ENCODE data around the gene GPR45. TPM values are rescaled to one million over a fixed set of nuclear protein-coding genes. Genes with fewer than 3 reads are reported as not detected.

Gene GPR45
- total and polyA plus RNA-seq, 2 donors (not counting 3 experiments of a cell fraction or from before 2014, with no cell fraction given) = not detected

DNA sequence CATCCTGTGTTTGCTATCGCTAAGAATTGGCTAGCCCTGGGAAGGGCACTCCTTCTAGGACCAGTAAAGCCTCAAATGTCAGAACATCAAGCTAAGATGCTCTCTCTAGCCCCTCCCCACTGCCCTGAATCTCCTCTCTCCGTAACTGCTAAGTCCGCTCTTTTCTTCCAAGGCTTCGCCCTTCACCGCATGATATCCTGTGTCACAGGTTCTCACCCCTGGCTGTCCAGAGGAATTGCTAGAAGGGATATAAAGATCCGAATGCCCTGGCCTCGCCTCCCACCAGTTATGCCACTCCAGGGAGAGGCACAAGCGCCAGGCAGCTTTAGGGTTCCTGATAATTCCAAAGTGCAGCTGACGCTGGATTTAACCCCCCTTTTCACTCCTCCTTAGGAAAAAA, 17.1 kb upstream of the GPR45 start:
- Histone ChIP-seq H3K79me2 (ENCODE audit: control insufficient read depth, insufficient read depth, low read length) (no peaks in the 10 kb centered on the region), H4K20me1 (replicated peaks; ENCODE audit: control insufficient read depth, extremely low read depth, insufficient read depth, low read length) (no peaks in the 10 kb centered on the region), H3K27ac (ENCODE audit: insufficient read depth, low read depth, low read length) (no peak overlapping the region), H3K4me3 (replicated peaks in 1 of 3; ENCODE audit: insufficient read depth in 1 of 3, low read depth in 1 of 3, low read length in 3 of 3) (no peak overlapping the region), H3K4me2 (ENCODE audit: insufficient read depth, low read length) (no peak overlapping the region), H3K9me3 (replicated peaks; ENCODE audit: control insufficient read depth, insufficient read depth, low read length) (no peaks in the 10 kb centered on the region), H3K4me1 (ENCODE audit: control insufficient read depth, extremely low read depth, insufficient read depth, low read length) (no peaks in the 10 kb centered on the region), H3K36me3 (ENCODE audit: control insufficient read depth in 2 of 2, extremely low read depth in 1 of 2, insufficient read depth in 2 of 2, low read length in 2 of 2) (no peaks in the 10 kb centered on the region), H3K27me3 (ENCODE audit: control insufficient read depth in 2 of 2, insufficient read depth in 2 of 2, low read length in 2 of 2) (peaks cover 3 to 6% of the 10 kb centered on the region in 2 experiments), H2AFZ (ENCODE audit: low read depth, low read length) (no peak overlapping the region), H3K9ac (replicated peaks; ENCODE audit: extremely low read depth, insufficient read depth, low read length) (no peak overlapping the region), H3K9me1 (replicated peaks; ENCODE audit: control insufficient read depth, extremely low read depth, insufficient read depth, low read length) (no peaks in the 10 kb centered on the region)
- intact Hi-C loops (cut with micrococcal nuclease) (no loop called here), dilution Hi-C loops (cut with MboI; ENCODE audit: extremely low pct_ligation_motif_present, low sequenced_read_pairs) (no loop called here)
- TF ChIP-seq POLR2A (IDR thresholded peaks at IDR 0.05; ENCODE audit: low read depth, low read length) (no peak), GATA2 (IDR thresholded peaks at IDR 0.05; ENCODE audit: insufficient read depth, insufficient read length, low read depth, low read length) (no peak), MAX (IDR thresholded peaks at IDR 0.05; ENCODE audit: insufficient read depth, insufficient read length) (no peak), MYC (IDR thresholded peaks at IDR 0.05; ENCODE audit: low read depth, low read length) (no peak), EZH2 (IDR thresholded peaks at IDR 0.05; ENCODE audit: borderline replicate concordance, low read depth, low read length, severe bottlenecking) (no peak), JUN (IDR thresholded peaks at IDR 0.05; ENCODE audit: borderline replicate concordance, insufficient read depth, insufficient read length, low read depth) (no peak), POLR2AphosphoS5 (IDR thresholded peaks at IDR 0.05; ENCODE audit: insufficient read depth, low read depth, low read length) (no peak), FOS (IDR thresholded peaks at IDR 0.05; ENCODE audit: borderline replicate concordance, insufficient read depth, low read length) (no peak)
- TF ChIP-seq, protein P1, sequence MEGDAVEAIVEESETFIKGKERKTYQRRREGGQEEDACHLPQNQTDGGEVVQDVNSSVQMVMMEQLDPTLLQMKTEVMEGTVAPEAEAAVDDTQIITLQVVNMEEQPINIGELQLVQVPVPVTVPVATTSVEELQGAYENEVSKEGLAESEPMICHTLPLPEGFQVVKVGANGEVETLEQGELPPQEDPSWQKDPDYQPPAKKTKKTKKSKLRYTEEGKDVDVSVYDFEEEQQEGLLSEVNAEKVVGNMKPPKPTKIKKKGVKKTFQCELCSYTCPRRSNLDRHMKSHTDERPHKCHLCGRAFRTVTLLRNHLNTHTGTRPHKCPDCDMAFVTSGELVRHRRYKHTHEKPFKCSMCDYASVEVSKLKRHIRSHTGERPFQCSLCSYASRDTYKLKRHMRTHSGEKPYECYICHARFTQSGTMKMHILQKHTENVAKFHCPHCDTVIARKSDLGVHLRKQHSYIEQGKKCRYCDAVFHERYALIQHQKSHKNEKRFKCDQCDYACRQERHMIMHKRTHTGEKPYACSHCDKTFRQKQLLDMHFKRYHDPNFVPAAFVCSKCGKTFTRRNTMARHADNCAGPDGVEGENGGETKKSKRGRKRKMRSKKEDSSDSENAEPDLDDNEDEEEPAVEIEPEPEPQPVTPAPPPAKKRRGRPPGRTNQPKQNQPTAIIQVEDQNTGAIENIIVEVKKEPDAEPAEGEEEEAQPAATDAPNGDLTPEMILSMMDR (IDR thresholded peaks at IDR 0.05; ENCODE audit: extremely low read depth in 1 of 2, insufficient read depth in 1 of 2, low read depth in 1 of 2, low read length in 2 of 2) = no peak
- ChIA-PET POLR2A (no interaction called here), CTCF (no interaction called here)
- BruUV-seq (replicated peaks) = no TSS peak
- no peak for DNase-seq (ENCODE audit: low read depth, low spot score)
- FAIRE-seq = no peak

Data from endothelial cell of umbilical vein (primary cell).